Neural progenitor cell (in vitro differentiated cells): ENCODE results near the gene KRTAP10-4. TPM values are rescaled to one million over a fixed set of nuclear protein-coding genes. Genes with fewer than 3 reads are reported as not detected.
"Not testable (repeated sequence)": the region's sequence is repeated elsewhere in the genome, so short reads cannot be mapped to it uniquely, and the experiment has no call there.

ENCODE experiments used
- DNase-seq: peaks from one replicate; pipeline ENCODE4 v3.0.0-alpha.2; 2016; ENCODE audit warnings: low spot score
- H2AFZ ChIP-seq: fragments of 200-600 bp; sonication (generic); replicated peaks from 2 replicates; pipeline ENCODE4 v1.6.1; 2016; ENCODE audit warnings: antibody characterized with exemption
- H3F3A ChIP-seq: fragments of 200-600 bp; sonication (generic); 2 replicates; pipeline ENCODE4 v1.6.1; 2016; ENCODE audit warnings: antibody characterized with exemption, low read depth
- H3K27ac ChIP-seq: fragments of 200-600 bp; sonication (generic); 2 replicates; pipeline ENCODE4 v1.5.1; 2016; ENCODE audit warnings: mild to moderate bottlenecking
- H3K27me3 ChIP-seq: fragments of 200-600 bp; sonication (generic); 2 replicates; pipeline ENCODE4 v1.6.1; 2016; ENCODE audit warnings: mild to moderate bottlenecking, moderate library complexity
- H3K36me3 ChIP-seq: fragments of 200-600 bp; sonication (generic); 2 replicates; pipeline ENCODE4 v1.5.1; 2016
- H3K4me1 ChIP-seq: fragments of 200-600 bp; sonication (generic); 2 replicates; pipeline ENCODE4 v1.6.1; 2016; ENCODE audit warnings: mixed run types
- H3K4me2 ChIP-seq: fragments of 200-600 bp; sonication (generic); 2 replicates; pipeline ENCODE4 v1.6.1; 2016
- H3K4me3 ChIP-seq: fragments of 200-600 bp; sonication (generic); 2 replicates; pipeline ENCODE4 v1.5.1; 2016
- H3K79me2 ChIP-seq: fragments of 200-600 bp; sonication (generic); 2 replicates; pipeline ENCODE4 v1.6.1; 2016; ENCODE audit warnings: low read depth
- H3K9ac ChIP-seq: fragments of 200-600 bp; sonication (generic); 2 replicates; pipeline ENCODE4 v1.6.1; 2016
- H3K9me3 ChIP-seq: fragments of 200-600 bp; sonication (generic); 2 replicates; pipeline ENCODE4 v1.5.1; 2016; ENCODE audit warnings: low read depth
- H4K20me1 ChIP-seq: fragments of 200-600 bp; sonication (generic); 2 replicates; pipeline ENCODE4 v1.6.1; 2016; ENCODE audit warnings: low read depth
- H3K27ac Mint-ChIP-seq: 3 replicates; pipeline ENCODE4 v1.8.0; 2021; ENCODE audit warnings: mixed read lengths
- H3K27me3 Mint-ChIP-seq: 2 replicates; pipeline ENCODE4 v1.8.0; 2022; ENCODE audit warnings: low read depth, mild to moderate bottlenecking, inconsistent platforms, moderate library complexity, mixed read lengths; ENCODE audit not compliant: insufficient read depth
- H3K36me3 Mint-ChIP-seq: 3 replicates; pipeline ENCODE4 v1.8.0; 2021; ENCODE audit warnings: mixed read lengths
- H3K4me1 Mint-ChIP-seq: 3 replicates; pipeline ENCODE4 v1.8.0; 2021; ENCODE audit warnings: mixed read lengths
- H3K4me3 Mint-ChIP-seq: 3 replicates; pipeline ENCODE4 v1.8.0; 2021; ENCODE audit warnings: mild to moderate bottlenecking, moderate library complexity, mixed read lengths
- H3K9me3 Mint-ChIP-seq: 3 replicates; pipeline ENCODE4 v1.8.0; 2020; ENCODE audit warnings: mixed read lengths
- EZH2 ChIP-seq: fragments of 200-600 bp; sonication (generic); IDR thresholded peaks from 2 replicates; pipeline ENCODE4 v1.6.1; 2017; ENCODE audit warnings: antibody characterized with exemption, mild to moderate bottlenecking, moderate library complexity
- EZH2phosphoT487 ChIP-seq: fragments of 200-600 bp; sonication (generic); IDR thresholded peaks from 2 replicates; pipeline ENCODE4 v1.6.1; 2017; ENCODE audit warnings: antibody characterized with exemption
- total RNA-seq: library from RNA; depleted of rRNA; stranded (reverse); fragments of >200 nt; gene quantifications from 2 replicates; pipeline ENCODE4 v1.2.3, GENCODE V29; 2015; ENCODE audit warnings: low replicate concordance
- TF ChIP-seq, protein P1 (sequence below): fragments of 200-600 bp; sonication (generic); IDR thresholded peaks from 2 replicates; pipeline ENCODE4 v1.5.1; 2017; ENCODE audit warnings: antibody characterized with exemption, mild to moderate bottlenecking

Gene KRTAP10-4
- total RNA-seq, 1 donor from 2014 or later: not detected

DNA sequence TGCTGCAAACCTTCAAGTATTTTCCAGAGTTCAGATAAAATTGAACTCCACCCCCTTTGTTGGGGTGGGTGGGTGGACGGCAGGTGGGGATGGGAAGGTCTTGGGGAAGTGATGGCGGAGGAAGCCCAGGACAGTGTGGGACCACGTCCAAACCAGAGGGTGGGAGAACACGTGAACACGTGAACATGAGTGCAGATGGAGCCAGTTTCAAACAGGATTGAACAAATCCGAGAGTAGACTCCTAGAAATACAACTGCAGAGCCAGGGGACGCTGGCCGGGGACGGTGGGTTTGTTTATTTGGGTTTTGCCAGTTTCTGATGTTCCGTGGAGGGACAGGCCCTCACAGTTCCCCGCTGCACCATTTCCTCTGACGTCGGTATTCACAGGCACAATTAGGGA lies 25.1 kb upstream of the KRTAP10-4 start:
- H3K9ac ChIP-seq: no peak overlapping the region
- peak overlapping the region; percentile 31 for H2AFZ ChIP-seq
- H3K27ac ChIP-seq: peak overlapping the region; percentile 9
- Mint-ChIP-seq H3K9me3 (peaks cover 21% of the 10 kb centered on the region), H3K4me1 (peaks cover 34% of the 10 kb centered on the region), H3K27ac (peak overlapping the region; percentile 86), H3K27me3 (peaks cover 4% of the 10 kb centered on the region), H3K36me3 (no peaks in the 10 kb centered on the region), H3K4me3 (peak overlapping the region; percentile 58)
- H3K27me3 ChIP-seq: no peaks in the 10 kb centered on the region
- H3K4me2 ChIP-seq: no peak overlapping the region
- DNase-seq: no peak
- no peak overlapping the region for H3K4me3 ChIP-seq
- H3K9me3 ChIP-seq: peaks cover 4% of the 10 kb centered on the region
- peaks cover 9% of the 10 kb centered on the region for H3F3A ChIP-seq
- H4K20me1 ChIP-seq: no peaks in the 10 kb centered on the region
- no peaks in the 10 kb centered on the region for H3K79me2 ChIP-seq
- peaks cover 24% of the 10 kb centered on the region for H3K4me1 ChIP-seq
- no peaks in the 10 kb centered on the region for H3K36me3 ChIP-seq
- TF ChIP-seq EZH2: no peak
- no peak for TF ChIP-seq EZH2phosphoT487
- TF ChIP-seq, protein P1, sequence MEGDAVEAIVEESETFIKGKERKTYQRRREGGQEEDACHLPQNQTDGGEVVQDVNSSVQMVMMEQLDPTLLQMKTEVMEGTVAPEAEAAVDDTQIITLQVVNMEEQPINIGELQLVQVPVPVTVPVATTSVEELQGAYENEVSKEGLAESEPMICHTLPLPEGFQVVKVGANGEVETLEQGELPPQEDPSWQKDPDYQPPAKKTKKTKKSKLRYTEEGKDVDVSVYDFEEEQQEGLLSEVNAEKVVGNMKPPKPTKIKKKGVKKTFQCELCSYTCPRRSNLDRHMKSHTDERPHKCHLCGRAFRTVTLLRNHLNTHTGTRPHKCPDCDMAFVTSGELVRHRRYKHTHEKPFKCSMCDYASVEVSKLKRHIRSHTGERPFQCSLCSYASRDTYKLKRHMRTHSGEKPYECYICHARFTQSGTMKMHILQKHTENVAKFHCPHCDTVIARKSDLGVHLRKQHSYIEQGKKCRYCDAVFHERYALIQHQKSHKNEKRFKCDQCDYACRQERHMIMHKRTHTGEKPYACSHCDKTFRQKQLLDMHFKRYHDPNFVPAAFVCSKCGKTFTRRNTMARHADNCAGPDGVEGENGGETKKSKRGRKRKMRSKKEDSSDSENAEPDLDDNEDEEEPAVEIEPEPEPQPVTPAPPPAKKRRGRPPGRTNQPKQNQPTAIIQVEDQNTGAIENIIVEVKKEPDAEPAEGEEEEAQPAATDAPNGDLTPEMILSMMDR: no peak

DNA sequence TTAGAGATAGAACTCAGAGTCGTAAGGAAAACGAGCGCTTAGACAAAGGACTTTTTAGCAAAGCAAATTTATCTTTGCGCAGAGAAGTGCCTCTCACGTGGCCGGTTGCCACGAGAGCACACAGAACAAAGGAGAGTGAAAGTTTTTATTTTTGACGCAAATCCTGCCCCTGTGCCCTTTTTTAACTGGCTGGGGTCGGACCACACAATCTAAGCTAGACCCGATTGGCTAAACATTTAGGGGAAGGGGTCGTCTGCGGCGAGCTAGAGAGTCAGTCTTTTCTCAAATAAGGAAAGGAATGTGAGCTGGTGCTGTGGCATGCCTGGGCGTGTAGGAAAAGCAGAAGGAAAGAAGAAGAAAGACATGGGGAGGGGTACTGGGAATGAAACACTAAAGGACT lies 24.6 kb upstream of the KRTAP10-4 start:
- Mint-ChIP-seq H3K27ac (peak overlapping the region; percentile 93), H3K36me3 (no peaks in the 10 kb centered on the region), H3K9me3 (peaks cover 21% of the 10 kb centered on the region), H3K4me3 (no peak overlapping the region), H3K27me3 (peaks cover 4% of the 10 kb centered on the region), H3K4me1 (peaks cover 34% of the 10 kb centered on the region)
- Histone ChIP-seq H3K27me3 (no peaks in the 10 kb centered on the region), H3K4me2 (peak overlapping the region; percentile 6), H3K4me1 (peaks cover 24% of the 10 kb centered on the region), H3K9ac (no peak overlapping the region), H3K79me2 (no peaks in the 10 kb centered on the region), H3K9me3 (peaks cover 4% of the 10 kb centered on the region), H3K27ac (peak overlapping the region; percentile 9), H2AFZ (peak overlapping the region; percentile 35), H3K4me3 (no peak overlapping the region), H3K36me3 (no peaks in the 10 kb centered on the region), H3F3A (peaks cover 9% of the 10 kb centered on the region), H4K20me1 (no peaks in the 10 kb centered on the region)
- DNase-seq: peak; percentile 55
- TF ChIP-seq EZH2: no peak
- no peak for TF ChIP-seq EZH2phosphoT487
- TF ChIP-seq, protein P1: no peak

DNA sequence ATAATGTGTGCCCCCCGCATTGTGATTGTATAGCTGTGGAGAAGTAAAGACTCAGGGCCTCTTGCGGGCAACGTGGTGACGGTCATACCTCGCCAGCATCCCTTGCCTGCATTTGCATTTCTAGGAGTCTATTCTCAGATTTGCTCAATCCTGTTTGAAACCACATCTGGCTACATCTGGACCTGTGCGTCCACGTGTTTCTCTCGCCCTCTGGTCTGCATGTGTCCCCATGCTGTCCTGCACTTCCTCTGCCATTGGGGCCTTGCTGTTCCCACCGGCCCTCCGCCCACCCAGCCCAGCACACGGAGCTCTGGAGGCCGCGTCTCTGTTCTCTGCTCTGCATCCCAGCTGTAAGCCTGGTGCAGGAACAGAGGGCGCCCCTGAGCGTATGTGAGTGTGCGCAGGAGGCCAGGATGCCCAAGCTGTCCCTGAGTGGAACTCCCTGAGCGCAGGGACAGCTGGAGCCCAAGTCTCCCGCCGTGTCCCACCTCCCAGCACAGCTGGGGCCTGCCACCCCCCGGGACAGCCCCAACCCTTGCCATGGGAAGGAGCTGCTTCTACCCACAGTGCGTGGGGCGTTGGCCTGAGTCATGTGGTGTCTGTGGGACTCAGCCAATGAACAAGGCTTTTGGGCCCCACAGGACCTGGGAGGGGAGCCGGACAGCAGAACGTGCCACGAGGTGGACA lies 23.9 kb upstream of the KRTAP10-4 start:
- H3K4me1 Mint-ChIP-seq: peaks cover 34% of the 10 kb centered on the region
- peak overlapping the region; percentile 6 for H3K4me2 ChIP-seq
- DNase-seq: no peak

DNA sequence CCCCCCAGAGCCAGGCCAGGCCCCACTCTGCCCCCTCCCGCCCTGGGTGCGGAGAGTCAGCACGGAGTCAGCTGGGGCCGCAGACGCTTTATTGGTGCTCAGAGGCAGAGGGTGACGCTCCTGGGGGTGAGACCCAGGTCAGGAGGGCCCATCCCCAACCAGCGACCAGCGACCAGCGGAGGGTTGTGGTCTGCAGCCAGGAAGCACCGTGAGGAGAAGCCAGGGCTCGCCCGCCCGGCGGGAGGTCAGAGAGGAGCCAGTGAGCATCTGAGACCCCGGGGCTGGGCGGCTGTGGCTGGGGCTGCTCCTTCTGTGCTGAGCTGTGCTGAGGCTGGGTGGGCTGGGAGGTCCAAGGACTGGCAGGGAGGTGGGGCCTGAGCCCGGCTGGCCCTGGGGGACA lies 23.2 kb upstream of the KRTAP10-4 start:
- peaks cover 19% of the 10 kb centered on the region for H3K9me3 Mint-ChIP-seq
- not testable (repeated sequence) for H3K9me3 ChIP-seq, DNase-seq, H3F3A ChIP-seq, H3K27me3 Mint-ChIP-seq, H3K27me3 ChIP-seq, H3K79me2 ChIP-seq, H3K36me3 Mint-ChIP-seq, H3K27ac ChIP-seq, H3K36me3 ChIP-seq, H3K27ac Mint-ChIP-seq, H3K4me3 ChIP-seq, H3K4me2 ChIP-seq, H2AFZ ChIP-seq, H4K20me1 ChIP-seq, H3K9ac ChIP-seq
- H3K4me3 Mint-ChIP-seq: peak overlapping the region; percentile 37
- H3K4me1 ChIP-seq: peaks cover 24% of the 10 kb centered on the region
- peaks cover 34% of the 10 kb centered on the region for H3K4me1 Mint-ChIP-seq

More for the DNA sequence above, 23.9 kb upstream of the KRTAP10-4 start:
- H3K27me3 ChIP-seq: no peaks in the 10 kb centered on the region
- no peak overlapping the region for H3K4me3 Mint-ChIP-seq
- peak overlapping the region; percentile 9 for H3K27ac ChIP-seq
- TF ChIP-seq, protein P1: no peak
- TF ChIP-seq EZH2 (no peak), EZH2phosphoT487 (no peak)
- H3K9me3 ChIP-seq: peaks cover 4% of the 10 kb centered on the region
- H3K4me3 ChIP-seq: no peak overlapping the region
- peaks cover 19% of the 10 kb centered on the region for H3K9me3 Mint-ChIP-seq
- H3K36me3 ChIP-seq: no peaks in the 10 kb centered on the region
- no peak overlapping the region for H3K9ac ChIP-seq
- peaks cover 24% of the 10 kb centered on the region for H3K4me1 ChIP-seq
- H3K36me3 Mint-ChIP-seq: no peaks in the 10 kb centered on the region
- H3K27ac Mint-ChIP-seq: peak overlapping the region; percentile 93
- no peaks in the 10 kb centered on the region for H3K79me2 ChIP-seq
- no peaks in the 10 kb centered on the region for H4K20me1 ChIP-seq
- H2AFZ ChIP-seq: no peak overlapping the region
- peaks cover 4% of the 10 kb centered on the region for H3K27me3 Mint-ChIP-seq
- H3F3A ChIP-seq: peaks cover 9% of the 10 kb centered on the region
